ENCODE measurements around the gene DRC7.
"Not testable (repeated sequence)": the region's sequence is repeated elsewhere in the genome, so short reads cannot be mapped to it uniquely, and the experiment has no call there.

DRC7 gene

DNA sequence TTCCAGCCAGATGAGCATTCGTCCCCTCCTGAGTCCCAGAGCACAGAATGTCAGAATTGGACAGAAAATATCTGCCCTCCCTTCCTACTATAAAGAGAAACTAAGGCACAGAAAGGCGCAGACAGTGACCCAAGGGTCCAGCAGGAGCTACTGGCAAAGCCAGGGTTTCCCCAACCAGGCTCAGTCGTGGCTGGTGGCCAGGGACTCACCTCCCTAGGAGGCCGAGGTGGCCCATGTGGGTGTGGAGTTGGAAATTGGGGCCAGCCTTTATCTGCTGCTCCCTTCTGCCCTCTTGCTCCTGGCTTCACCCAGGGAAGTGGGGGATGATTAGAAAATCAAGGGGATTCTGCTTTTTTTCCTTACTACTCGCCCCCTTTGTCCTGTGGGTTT lies 1.1 kb downstream of the DRC7 start:
- no peak for DNase-seq

GRCh38 chr16:57696240-57696639 lies 1.6 kb downstream of the DRC7 start:
- DNase-seq = no peak

GRCh38 chr16:57697896-57698537 lies 3.4 kb downstream of the DRC7 start:
- DNase-seq = no peak

DNA sequence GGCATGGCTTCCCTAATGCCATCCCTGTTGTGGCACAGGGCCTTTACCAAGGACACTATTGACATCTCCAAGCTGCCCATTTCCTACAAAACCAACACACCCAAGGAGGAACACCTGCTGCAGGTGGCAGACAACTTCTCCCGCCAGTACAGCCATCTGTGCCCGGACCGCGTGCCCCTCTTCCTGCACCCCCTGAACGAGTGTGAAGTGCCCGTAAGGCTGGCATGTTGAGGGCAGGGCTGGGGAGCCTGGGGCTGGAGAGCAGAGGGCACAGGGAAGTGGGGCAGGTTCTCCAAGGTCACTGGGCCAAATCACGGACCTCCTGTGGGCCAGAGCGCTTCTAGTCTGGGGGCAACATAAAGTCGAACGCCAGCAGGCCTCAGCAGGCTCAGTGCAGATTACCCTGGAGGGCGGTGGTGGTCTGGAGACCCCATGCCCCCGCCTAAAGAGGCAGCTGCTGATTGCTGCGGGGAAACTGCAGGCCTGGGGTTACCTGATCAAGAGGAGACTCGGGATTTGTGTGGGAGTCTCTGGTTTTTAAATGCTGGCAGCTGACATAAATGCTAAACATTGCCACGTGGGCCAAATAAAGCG lies 4.3 kb downstream of the DRC7 start:
- DNase-seq = no peak

- DNase-seq = no peak
These were observed 4.9 kb downstream of the DRC7 start for GRCh38 chr16:57699481-57699880.

DNA sequence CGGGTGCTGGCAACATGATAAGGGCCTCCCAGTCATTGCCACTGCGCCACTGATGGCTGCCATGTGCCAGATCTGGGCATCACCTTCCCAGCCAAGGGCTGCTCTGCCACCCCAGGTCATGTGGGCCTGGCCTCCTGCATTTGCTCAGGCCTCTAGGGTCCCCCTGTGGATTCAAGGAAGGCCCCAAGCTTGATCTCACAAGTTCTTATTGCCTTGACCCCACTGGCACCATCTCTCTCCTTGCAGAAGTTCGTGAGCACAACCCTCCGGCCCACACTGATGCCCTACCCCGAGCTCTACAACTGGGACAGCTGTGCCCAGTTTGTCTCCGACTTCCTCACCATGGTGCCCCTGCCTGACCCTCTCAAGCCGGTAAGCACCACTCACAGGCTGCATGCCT lies 5.3 kb downstream of the DRC7 start:
- DNase-seq = no peak

DNA sequence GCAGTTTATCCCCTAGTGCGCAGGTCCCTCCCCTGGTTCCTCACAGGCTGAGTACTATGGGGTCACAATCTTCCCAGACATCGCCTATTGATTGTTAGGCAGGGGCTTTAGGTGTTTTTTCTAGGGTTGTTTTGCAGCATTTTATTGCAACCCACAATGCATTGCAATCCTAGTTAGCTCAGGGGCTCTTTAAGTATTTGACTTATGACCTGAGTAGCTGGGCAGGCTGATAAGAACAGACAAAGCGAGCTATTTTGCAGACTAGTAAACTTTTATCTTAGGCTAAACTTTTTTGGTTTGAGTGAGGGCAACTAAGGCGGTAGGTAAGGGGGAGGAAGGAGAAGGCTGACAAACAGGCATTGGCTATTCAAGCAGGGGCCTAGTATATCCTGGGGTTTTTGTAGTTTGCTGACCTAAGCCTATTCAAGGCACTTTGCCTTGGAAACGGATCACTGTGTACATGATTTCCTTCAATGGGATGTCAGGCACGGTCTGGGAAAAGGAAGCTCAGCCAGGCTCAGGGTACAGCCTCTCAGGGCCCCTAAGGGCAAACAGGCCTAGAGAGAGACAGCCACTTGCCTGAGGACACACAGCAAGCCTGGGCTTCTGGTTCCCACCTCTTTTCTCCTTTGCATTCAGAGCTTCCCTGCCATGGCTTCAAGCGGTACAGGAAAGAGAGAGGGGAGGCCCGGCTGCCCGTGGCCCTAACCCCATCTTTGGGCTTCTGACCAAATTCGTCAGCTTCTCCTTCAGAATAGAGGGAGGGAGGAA lies 6.4 kb downstream of the DRC7 start:
- no peak for DNase-seq

DNA sequence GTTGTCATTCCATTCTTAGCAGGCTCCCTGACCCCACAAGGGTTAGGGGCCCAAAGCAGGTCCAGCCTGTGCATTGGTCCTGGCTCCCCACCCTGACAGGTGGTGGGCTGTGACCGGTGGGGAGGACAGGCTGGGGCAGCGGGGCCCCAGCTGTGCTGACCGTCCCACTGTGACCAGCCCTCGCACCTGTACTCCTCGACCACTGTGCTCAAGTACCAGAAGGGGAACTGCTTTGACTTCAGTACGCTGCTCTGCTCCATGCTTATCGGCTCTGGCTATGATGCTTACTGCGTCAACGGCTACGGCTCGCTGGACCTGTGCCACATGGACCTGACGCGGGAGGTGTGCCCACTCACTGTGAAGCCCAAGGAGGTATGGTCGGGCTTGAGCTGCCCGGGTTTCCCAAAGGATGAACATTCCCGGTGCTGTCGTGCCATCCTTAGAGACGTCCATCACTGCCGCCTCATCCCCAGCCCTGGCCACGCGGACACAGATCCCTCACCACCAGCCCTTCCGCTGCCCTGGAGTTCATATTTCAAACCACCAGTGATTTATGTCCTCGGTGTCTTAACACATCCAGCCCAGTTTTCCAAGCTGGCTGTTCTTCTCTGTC lies 7.3 kb downstream of the DRC7 start:
- no peak for DNase-seq

DNA sequence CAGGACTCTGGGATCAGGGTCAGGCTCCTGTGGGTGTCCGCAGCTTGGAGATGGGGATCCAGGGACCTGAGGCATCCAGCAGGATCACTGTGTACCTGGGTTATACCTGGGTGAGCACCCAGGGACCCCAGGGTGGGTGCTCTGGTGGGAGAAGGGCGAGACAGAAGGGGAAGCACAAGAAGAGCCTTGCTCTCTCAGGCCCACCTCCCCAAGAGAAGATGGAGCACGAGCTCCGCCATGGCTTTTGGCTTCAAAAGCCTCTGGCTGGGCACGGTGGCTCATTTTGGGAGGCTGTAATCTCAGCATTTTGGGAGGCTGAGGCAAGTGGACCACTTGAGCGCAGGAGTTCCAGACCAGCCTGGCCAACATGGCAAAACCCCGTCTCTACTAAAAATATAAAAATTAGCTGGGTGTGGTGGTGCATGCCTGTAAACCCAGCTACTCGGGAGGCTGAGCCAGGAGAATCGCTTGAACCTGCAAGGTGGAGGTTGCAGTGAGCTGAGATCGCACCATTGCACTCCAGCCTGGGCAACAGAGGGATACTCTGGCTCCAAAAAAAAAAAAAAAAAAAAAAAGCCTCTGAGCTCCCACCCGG lies 8.9 kb downstream of the DRC7 start:
- DNase-seq = no peak

- DNase-seq = no peak
These were observed 9.7 kb downstream of the DRC7 start for GRCh38 chr16:57704011-57704904.

DNA sequence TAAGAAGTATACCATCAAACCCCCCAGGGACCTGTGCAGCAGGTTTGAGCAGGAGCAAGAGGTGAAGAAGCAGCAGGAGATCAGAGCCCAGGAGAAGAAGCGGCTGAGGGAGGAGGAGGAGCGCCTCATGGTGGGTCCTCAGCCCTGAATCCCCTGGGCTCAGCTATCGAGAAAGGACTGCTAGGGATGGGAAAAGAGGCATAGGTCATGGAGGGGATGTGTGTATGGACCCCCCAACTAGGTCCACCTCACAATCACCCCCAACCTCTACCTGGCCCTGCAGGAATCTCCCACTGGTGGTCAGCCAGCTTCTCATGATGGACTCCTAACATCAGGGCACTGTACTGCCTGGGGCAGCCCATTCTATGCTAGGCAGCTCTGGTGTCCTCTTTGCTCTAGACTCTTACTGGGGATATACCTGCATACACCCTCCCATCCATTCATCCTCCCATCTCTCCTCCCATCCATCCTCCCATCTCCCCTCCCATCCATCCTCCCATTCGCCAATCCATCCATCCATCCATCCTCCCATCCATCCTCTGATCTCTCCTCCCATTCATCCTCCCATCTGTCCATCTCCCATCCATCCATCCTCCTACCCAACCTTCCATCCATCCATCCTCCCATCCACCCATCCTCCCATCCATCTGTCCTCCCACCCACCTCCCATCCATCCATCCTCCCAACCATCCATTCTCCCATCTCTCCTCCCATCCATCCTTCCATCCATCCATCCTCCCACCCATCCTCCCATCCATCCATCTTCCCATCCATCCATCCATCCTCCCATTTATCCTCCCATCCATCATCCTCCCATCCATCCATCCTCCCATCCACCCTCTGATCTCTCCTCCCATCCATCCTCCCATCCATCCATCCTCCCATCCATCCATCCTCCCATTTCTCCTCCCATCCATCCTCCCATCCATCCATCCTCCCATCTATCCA lies 10.6 kb downstream of the DRC7 start:
- DNase-seq = no peak

- DNase-seq = no peak
These were observed 12.1 kb downstream of the DRC7 start for GRCh38 chr16:57706717-57707116.

DNA sequence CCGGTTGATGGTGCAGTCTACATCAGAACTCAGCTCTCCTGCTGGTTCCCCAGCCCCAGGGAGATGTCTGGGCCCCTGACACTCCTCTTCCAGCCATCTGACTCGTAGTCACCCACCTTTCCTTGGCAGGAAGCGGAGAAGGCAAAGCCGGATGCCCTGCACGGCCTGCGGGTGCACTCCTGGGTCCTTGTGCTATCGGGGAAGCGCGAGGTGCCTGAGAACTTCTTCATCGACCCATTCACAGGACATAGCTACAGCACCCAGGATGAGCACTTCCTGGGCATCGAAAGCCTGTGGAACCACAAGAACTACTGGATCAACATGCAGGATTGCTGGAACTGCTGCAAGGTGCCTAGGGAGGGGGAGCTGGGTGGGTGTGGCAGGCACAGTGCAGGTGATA lies 12.7 kb downstream of the DRC7 start:
- no peak for DNase-seq

DNA sequence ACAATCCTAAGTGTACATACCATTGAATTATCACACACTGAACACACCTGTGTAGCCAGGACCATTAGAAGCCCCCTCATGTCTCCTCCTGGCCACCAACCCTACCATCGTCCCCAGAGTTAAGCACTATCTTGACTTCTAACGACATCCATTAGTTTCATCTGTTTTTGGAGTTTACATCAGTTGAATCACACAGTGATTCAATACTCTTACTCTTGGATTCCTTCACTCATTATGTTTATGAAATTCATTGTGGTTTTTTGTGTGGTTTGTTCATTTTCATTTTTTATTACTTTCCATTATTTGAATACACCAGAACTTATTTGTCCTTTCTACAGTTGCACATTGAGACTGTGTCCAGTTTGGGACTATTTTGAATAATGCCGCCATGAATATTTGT lies 13.6 kb downstream of the DRC7 start:
- DNase-seq = no peak

DNA sequence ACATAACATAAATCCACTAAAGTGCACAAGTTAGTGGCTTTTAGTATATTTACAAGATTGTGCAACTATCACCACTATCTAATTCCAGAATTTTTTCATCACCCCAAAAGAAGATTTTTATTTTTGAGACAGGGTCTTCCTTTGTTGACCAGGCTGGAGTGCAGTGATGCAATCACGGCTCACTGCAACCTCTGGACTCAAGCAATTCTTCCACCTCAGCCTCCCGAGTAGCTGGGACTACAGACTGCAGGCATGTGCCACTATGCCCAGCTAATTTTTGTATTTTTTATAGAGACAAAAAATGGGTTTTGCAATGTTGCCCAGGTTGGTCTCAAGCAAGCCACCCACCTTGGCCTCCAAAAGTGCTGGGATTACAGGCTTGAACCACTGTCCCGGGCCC lies 15.1 kb downstream of the DRC7 start:
- no peak for DNase-seq

GRCh38 chr16:57711346-57711745 lies 16.7 kb downstream of the DRC7 start:
- DNase-seq = no peak

DNA sequence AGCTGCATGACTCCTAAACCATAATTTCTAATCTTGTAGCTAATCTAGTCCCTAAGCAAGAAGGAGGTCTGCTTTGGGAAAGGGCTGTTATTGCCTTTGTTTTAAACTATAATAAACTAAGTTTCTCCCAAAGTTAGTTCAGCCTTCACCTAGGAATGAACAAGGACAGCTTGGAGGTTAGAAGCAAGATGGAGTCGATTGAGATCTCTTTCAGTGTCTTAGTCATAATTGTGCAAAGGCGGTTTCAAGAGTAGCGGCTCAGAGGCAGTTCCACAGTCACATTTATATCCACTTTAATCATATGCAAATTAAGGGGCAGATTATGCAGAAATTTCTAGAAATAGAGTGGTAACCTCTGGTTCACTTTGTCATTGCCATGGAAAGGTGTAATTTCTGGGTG lies 17.4 kb downstream of the DRC7 start:
- DNase-seq = no peak

GRCh38 chr16:57712569-57712968 lies 18.0 kb downstream of the DRC7 start:
- DNase-seq = not testable (repeated sequence)

DNA sequence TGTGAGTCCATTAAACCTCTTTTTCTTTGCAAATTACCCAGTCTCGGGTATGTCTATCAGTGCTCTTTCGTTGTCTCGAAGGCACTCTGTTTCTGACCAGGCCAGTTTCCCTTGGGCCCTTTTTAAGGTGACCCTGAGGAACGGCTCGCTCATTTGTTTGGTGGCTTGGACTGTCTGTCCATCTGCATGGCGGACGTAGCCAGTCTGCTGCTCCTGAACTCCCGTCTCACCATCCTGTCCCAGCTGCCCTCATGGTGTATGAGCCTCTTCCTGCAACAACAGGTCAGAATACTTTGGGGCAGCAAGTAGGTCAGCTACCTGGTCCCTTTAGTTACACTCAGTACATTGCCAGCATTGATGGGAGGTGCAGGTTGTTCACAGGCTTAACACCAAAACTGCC lies 19.0 kb downstream of the DRC7 start:
- no peak for DNase-seq

DNA sequence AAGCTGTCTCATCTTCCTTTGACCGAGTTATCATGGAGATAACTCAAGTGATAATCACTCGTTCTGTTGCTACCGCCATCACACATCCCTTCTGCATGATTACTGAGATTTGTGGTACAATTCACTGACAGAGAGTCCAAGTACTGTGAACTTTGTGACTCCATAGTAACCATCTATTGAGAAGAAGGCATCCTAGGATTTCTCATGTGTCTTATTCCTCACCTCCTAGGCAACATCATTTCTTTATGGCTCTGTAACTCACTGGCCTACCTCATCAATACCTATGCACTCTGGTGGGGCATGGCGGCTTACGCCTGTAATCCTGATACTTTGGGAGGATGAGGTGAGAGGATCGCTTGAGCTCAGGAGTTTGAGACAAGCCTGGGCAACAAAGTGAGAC lies 19.4 kb downstream of the DRC7 start:
- no peak for DNase-seq

- DNase-seq = no peak
These were observed 25.6 kb downstream of the DRC7 start for GRCh38 chr16:57720142-57720575.
